H1 (cell line): ENCODE measurements around the gene MAPKAPK2. TPM values are rescaled to one million over a fixed set of nuclear protein-coding genes. Genes with fewer than 3 reads are reported as not detected.

Source experiments
- CTCF ChIA-PET: fragments of 300-600 bp; sonication (Branson Sonifier 250); formaldehyde crosslinking; loops from one replicate; lab custom pipeline; 2021; ENCODE audit not compliant: partially characterized antibody; lab: Charles Lee
- POLR2A ChIA-PET: fragments of 300-600 bp; sonication (Branson Sonifier 250); formaldehyde crosslinking; loops from one replicate; lab custom pipeline; 2021; ENCODE audit warnings: inconsistent platforms; ENCODE audit not compliant: partially characterized antibody; lab: Charles Lee
- DNase-seq, 2 experiments: peaks; one replicate each; pipeline versions ENCODE4 v3.0.0 to v3.0.0-alpha.2; 2010 to 2022; ENCODE audit warnings: low spot score in 2 of 2, low read depth in 1 of 2, mixed read lengths in 1 of 2
- FAIRE-seq: peaks from 2 replicates; lab custom pipeline; 2011; peaks lifted over from hg19 to GRCh38; lab: Jason Lieb, UNC
- H2AFZ ChIP-seq: 2 replicates; pipeline ENCODE4 v1.8.1; 2012; ENCODE audit warnings: low read length, inconsistent platforms
- H2AK5ac ChIP-seq: 2 replicates; pipeline ENCODE4 v1.6.1; 2013; ENCODE audit warnings: low read depth, low read length
- H2BK120ac ChIP-seq: replicated peaks from 2 replicates; pipeline ENCODE3; 2013; ENCODE audit warnings: low read depth, low read length, inconsistent platforms
- H2BK12ac ChIP-seq: 2 replicates; pipeline ENCODE4 v1.6.1; 2013; ENCODE audit warnings: low read depth, low read length
- H2BK15ac ChIP-seq: 2 replicates; pipeline ENCODE4 v1.6.1; 2013; ENCODE audit warnings: low read length
- H2BK20ac ChIP-seq: 2 replicates; pipeline ENCODE4 v1.6.1; 2013; ENCODE audit warnings: low read length
- H2BK5ac ChIP-seq: 2 replicates; pipeline ENCODE4 v1.6.1; 2013; ENCODE audit warnings: low read depth, low read length
- H3K14ac ChIP-seq: 2 replicates; pipeline ENCODE4 v1.6.1; 2013; ENCODE audit warnings: inconsistent platforms; ENCODE audit not compliant: insufficient read length
- H3K18ac ChIP-seq: 2 replicates; pipeline ENCODE4 v1.6.1; 2013; ENCODE audit warnings: low read length; ENCODE audit errors: extremely low read depth
- H3K23ac ChIP-seq: 2 replicates; pipeline ENCODE4 v1.6.1; 2013; ENCODE audit warnings: inconsistent platforms; ENCODE audit not compliant: insufficient read length
- H3K23me2 ChIP-seq: 2 replicates; pipeline ENCODE4 v1.6.1; 2013; ENCODE audit warnings: low read depth, low read length
- H3K27ac ChIP-seq: 2 replicates; pipeline ENCODE4 v1.6.1; 2011; ENCODE audit warnings: low read depth, low read length, inconsistent platforms
- H3K27me3 ChIP-seq, 4 experiments: replicated peaks in 1 of 4; 1 replicate in 1 of 4; 2 replicates in 3 of 4; pipeline versions ENCODE4 v1.6.1 to v1.8.1; 2011 to 2013; ENCODE audit warnings: low read length in 3 of 4, mild to moderate bottlenecking in 3 of 4, inconsistent platforms in 2 of 4, mixed read lengths in 2 of 4, moderate library complexity in 1 of 4; ENCODE audit not compliant: control insufficient read depth in 3 of 4, insufficient read depth in 3 of 4; ENCODE audit errors: extremely low read depth in 1 of 4
- H3K36me3 ChIP-seq, 4 experiments: 2 replicates each; pipeline versions ENCODE4 v1.6.1 to v1.8.1; 2011 to 2013; ENCODE audit warnings: mild to moderate bottlenecking in 4 of 4, low read length in 3 of 4, moderate library complexity in 2 of 4, control low read depth in 1 of 4, inconsistent platforms in 1 of 4; ENCODE audit not compliant: insufficient read depth in 4 of 4, control insufficient read depth in 2 of 4
- H3K4ac ChIP-seq: replicated peaks from 2 replicates; pipeline ENCODE3; 2013; ENCODE audit warnings: low read length, low read depth, mixed read lengths, inconsistent platforms; ENCODE audit not compliant: insufficient read length
- H3K4me1 ChIP-seq, 4 experiments: replicated peaks in 1 of 4; 1 replicate in 1 of 4; 2 replicates in 3 of 4; pipeline versions ENCODE4 v1.6.1 to v1.8.1; 2011 to 2013; ENCODE audit warnings: low read length in 3 of 4, inconsistent platforms in 2 of 4, mixed read lengths in 1 of 4; ENCODE audit not compliant: insufficient read depth in 4 of 4, control insufficient read depth in 3 of 4
- H3K4me2 ChIP-seq, 2 experiments: 2 replicates each; pipeline versions ENCODE4 v1.6.1 to v1.8.1; 2011 to 2013; ENCODE audit warnings: low read depth in 2 of 2, low read length in 2 of 2, control low read depth in 1 of 2, inconsistent platforms in 1 of 2, mild to moderate bottlenecking in 1 of 2; ENCODE audit not compliant: insufficient read depth in 1 of 2
- H3K4me3 ChIP-seq, 4 experiments: fragments of 200-600, 300-600 bp in 1 of 4; sonication (generic), shearing (Covaris generic), sonication (Bioruptor Twin) in 1 of 4; 2 replicates each; pipeline versions ENCODE4 v1.5.1 to v1.8.1; 2011 to 2016; ENCODE audit warnings: low read length in 4 of 4, low read depth in 3 of 4, control low read depth in 2 of 4, inconsistent platforms in 2 of 4, mild to moderate bottlenecking in 2 of 4, mixed read lengths in 1 of 4, moderate library complexity in 1 of 4; ENCODE audit not compliant: insufficient read depth in 2 of 4; ENCODE audit errors: extremely low read depth in 1 of 4
- H3K56ac ChIP-seq: replicated peaks from 2 replicates; pipeline ENCODE3; 2013; ENCODE audit warnings: low read depth, mild to moderate bottlenecking, mixed read lengths, low read length, inconsistent platforms; ENCODE audit not compliant: insufficient read length
- H3K79me1 ChIP-seq: 2 replicates; pipeline ENCODE4 v1.6.1; 2013; ENCODE audit warnings: low read depth, low read length, control low read depth
- H3K79me2 ChIP-seq, 2 experiments: 2 replicates each; pipeline versions ENCODE4 v1.6.1 to v1.8.1; 2012 to 2013; ENCODE audit warnings: low read length in 2 of 2, mild to moderate bottlenecking in 2 of 2, inconsistent platforms in 1 of 2; ENCODE audit not compliant: insufficient read depth in 2 of 2, control insufficient read depth in 1 of 2
- H3K9ac ChIP-seq, 4 experiments: replicated peaks in 1 of 4; 1 replicate in 1 of 4; 2 replicates in 3 of 4; pipeline versions ENCODE4 v1.6.1 to v1.8.1; 2011 to 2013; ENCODE audit warnings: low read depth in 3 of 4, low read length in 3 of 4, control low read depth in 2 of 4, mild to moderate bottlenecking in 2 of 4, moderate library complexity in 2 of 4, inconsistent platforms in 1 of 4; ENCODE audit errors: extremely low read depth in 1 of 4
- H3K9me3 ChIP-seq, 2 experiments: 2 replicates each; pipeline versions ENCODE4 v1.6.1 to v1.8.1; 2012 to 2013; ENCODE audit warnings: mild to moderate bottlenecking in 2 of 2, moderate library complexity in 2 of 2, control low read depth in 1 of 2, inconsistent platforms in 1 of 2, low read depth in 1 of 2, low read length in 1 of 2, mixed read lengths in 1 of 2; ENCODE audit not compliant: insufficient read depth in 2 of 2
- H4K20me1 ChIP-seq, 2 experiments: replicated peaks in 1 of 2; 2 replicates each; pipeline versions ENCODE3 to v1.8.1; 2011 to 2013; ENCODE audit warnings: inconsistent platforms in 2 of 2, low read length in 2 of 2, mild to moderate bottlenecking in 1 of 2; ENCODE audit not compliant: insufficient read depth in 2 of 2, control insufficient read depth in 1 of 2
- H4K5ac ChIP-seq: 2 replicates; pipeline ENCODE4 v1.6.1; 2013; ENCODE audit warnings: low read length, low read depth, mixed read lengths, inconsistent platforms; ENCODE audit not compliant: insufficient read length
- H4K8ac ChIP-seq: 2 replicates; pipeline ENCODE4 v1.8.0; 2013; ENCODE audit warnings: mild to moderate bottlenecking, moderate library complexity, low read length, inconsistent platforms; ENCODE audit not compliant: insufficient read depth; ENCODE audit errors: extremely low read depth
- H4K91ac ChIP-seq: replicated peaks from 2 replicates; pipeline ENCODE3; 2013; ENCODE audit warnings: low read length, mixed read lengths, inconsistent platforms; ENCODE audit not compliant: insufficient read length
- WGBS, 2 experiments: shearing (Covaris generic) in 1 of 2; methylation state at CpG; one replicate each; pipeline versions ENCODE4 v1.1.6 to v1.1.7; 2013 to 2015; ENCODE audit warnings: low lambda C conversion rate in 2 of 2, mixed read lengths in 2 of 2, inconsistent platforms in 1 of 2, low coverage in 1 of 2, missing lambda C conversion rate in 1 of 2; ENCODE audit not compliant: insufficient replicate concordance in 2 of 2, insufficient coverage in 1 of 2, insufficient read length in 1 of 2; ENCODE audit errors: extremely low coverage in 1 of 2, missing lambda C conversion rate in 1 of 2; 5-methylcytosine and 5-hydroxymethylcytosine counted together
- polyA plus RNA-seq, 7 experiments: library from polyadenylated mRNA; depleted of rRNA in 3 of 7; stranded (reverse) in 5 of 7; unstranded in 2 of 7; fragments of >200 nt in 5 of 7; fragments of 200-250 nt in 2 of 7; gene quantifications; 1 replicate in 5 of 7; 2 replicates in 1 of 7; 4 replicates in 1 of 7; pipeline versions ENCODE4 v1.2.1 to v1.2.3, GENCODE V29; 2011 to 2013; ENCODE audit warnings: missing spikeins in 2 of 7, mixed read lengths in 2 of 7
- total RNA-seq: library from RNA; stranded (reverse); fragmentation: NEBNext Ultra II Directional; extraction: Animal tissue kit (Norgen Biotek cat#: 25700); gene quantifications from 2 replicates; pipeline ENCODE4 v1.2.1, GENCODE V29; 2021

MAPKAPK2 gene
- total and polyA plus RNA-seq, 2 of the 8 experiments (the other 6 are each of a cell fraction or from before 2014, with no cell fraction given): 27.5 to 44.9 TPM

GRCh38 chr1:206646504-206646903 lies 38.2 kb upstream of the MAPKAPK2 start:
- 75% methylated on average over 1 of the region's 1 CpG; no CpG with 5 or more reads in 1 of the 2 experiments for WGBS, 2 experiments
- Histone ChIP-seq H3K23ac (no peak overlapping the region), H2BK12ac (no peak overlapping the region), H3K27me3 (no peaks in the 10 kb centered on the region), H3K36me3 (peaks cover 2 to 3% (median 3%) of the 10 kb centered on the region in 4 experiments; a peak in 4 of 8 replicates), H3K4me2 (no peak overlapping the region), H2BK5ac (no peak overlapping the region), H2AK5ac (no peak overlapping the region), H3K56ac (no peak overlapping the region), H3K79me1 (no peaks in the 10 kb centered on the region), H4K91ac (no peak overlapping the region), H3K14ac (no peak overlapping the region), H3K4me3 (no peak overlapping the region), H3K79me2 (no peaks in the 10 kb centered on the region), H3K4ac (no peak overlapping the region), H2BK15ac (no peak overlapping the region), H2BK20ac (no peak overlapping the region), H4K20me1 (no peaks in the 10 kb centered on the region), H3K9me3 (no peaks in the 10 kb centered on the region), H3K18ac (no peak overlapping the region), H3K27ac (no peak overlapping the region), H4K8ac (no peak overlapping the region), H3K23me2 (no peaks in the 10 kb centered on the region), H2BK120ac (no peak overlapping the region), H3K4me1 (peaks cover 0 to 3% (median 1%) of the 10 kb centered on the region in 4 experiments; a peak in 2 of 7 replicates), H2AFZ (no peak overlapping the region), H3K9ac (no peak overlapping the region), H4K5ac (no peak overlapping the region)
- ChIA-PET CTCF (interaction anchor here (1.0 to 5.6 kb wide), 7 partner anchors 9 to 101 kb away, joined by 3 to 51 read pairs (median 3); partner anchors contain the start of gene DYRK3), POLR2A (no interaction called here)
- no peak for DNase-seq
- FAIRE-seq: no peak
